Measurements from ENCODE around the gene GZF1.

The GZF1 gene

GRCh38 chr20:23374441-23374840, 12.5 kb downstream of the GZF1 start:
- no peaks in the 10 kb centered on the region for H3K27me3 ChIP-seq (ENCODE audit: insufficient read depth, poor library complexity, severe bottlenecking)
- H3K4me3 ChIP-seq (replicated peaks; ENCODE audit: insufficient read depth, low read length): no peak overlapping the region
- no peak overlapping the region for H3K27ac ChIP-seq (replicated peaks)
- DNase-seq (ENCODE audit: low read depth in 1 of 2, low spot score in 1 of 2): no peak
- TF ChIP-seq SPI1 (IDR thresholded peaks at IDR 0.05; ENCODE audit: borderline replicate concordance, low read depth): no peak

GRCh38 chr20:23375827-23376226, 13.8 kb downstream of the GZF1 start:
- no peak overlapping the region for H3K4me3 ChIP-seq (replicated peaks; ENCODE audit: insufficient read depth, low read length)
- no peak for DNase-seq (ENCODE audit: low read depth in 1 of 2, low spot score in 1 of 2)
- no peak overlapping the region for H3K27ac ChIP-seq (replicated peaks)
- no peaks in the 10 kb centered on the region for H3K27me3 ChIP-seq (ENCODE audit: insufficient read depth, poor library complexity, severe bottlenecking)
- TF ChIP-seq GABPA (IDR thresholded peaks at IDR 0.05; ENCODE audit: low read depth) (no peak), REST (IDR thresholded peaks at IDR 0.05; ENCODE audit: insufficient replicate concordance, low read depth) (no peak), SPI1 (IDR thresholded peaks at IDR 0.05; ENCODE audit: borderline replicate concordance, low read depth) (no peak), CTCF (IDR thresholded peaks at IDR 0.05; ENCODE audit: insufficient read depth, low read length) (no peak), POLR2AphosphoS5 (IDR thresholded peaks at IDR 0.05; ENCODE audit: low read depth) (no peak)

GRCh38 chr20:23379772-23380171, 17.8 kb downstream of the GZF1 start:
- H3K27me3 ChIP-seq (ENCODE audit: insufficient read depth, poor library complexity, severe bottlenecking): no peaks in the 10 kb centered on the region
- DNase-seq (ENCODE audit: low read depth in 1 of 2, low spot score in 1 of 2): no peak

More at GRCh38 chr20:23379772-23380171, 17.8 kb downstream of the GZF1 start:
- Histone ChIP-seq H3K27ac (replicated peaks) (no peak overlapping the region), H3K4me3 (replicated peaks; ENCODE audit: insufficient read depth, low read length) (no peak overlapping the region)
- no peak for TF ChIP-seq SPI1 (IDR thresholded peaks at IDR 0.05; ENCODE audit: borderline replicate concordance, low read depth)
- no peak for TF ChIP-seq CTCF (IDR thresholded peaks at IDR 0.05; ENCODE audit: insufficient read depth, low read length)
- no peak for TF ChIP-seq GABPA (IDR thresholded peaks at IDR 0.05; ENCODE audit: low read depth)
- no peak for TF ChIP-seq REST (IDR thresholded peaks at IDR 0.05; ENCODE audit: insufficient replicate concordance, low read depth)
- TF ChIP-seq POLR2AphosphoS5 (IDR thresholded peaks at IDR 0.05; ENCODE audit: low read depth): no peak
